Measurements from ENCODE around the gene DUSP23.
A peak's percentile ranks its signal among the peaks of the same experiment; 100 is the strongest.

The DUSP23 gene

GRCh38 chr1:159829273-159829634, 48.5 kb downstream of the DUSP23 start:
- peak; percentile 52 for DNase-seq

GRCh38 chr1:159829822-159830465, 49.2 kb downstream of the DUSP23 start:
- DNase-seq = no peak

- DNase-seq = no peak
Observed at GRCh38 chr1:159830722-159831121, 50.0 kb downstream of the DUSP23 start.

GRCh38 chr1:159831412-159832141, 50.8 kb downstream of the DUSP23 start:
- DNase-seq = no peak
